Brain microvascular endothelial cell (primary cell): ENCODE results near the gene PLA2G15.
A peak's percentile ranks its signal among the peaks of the same experiment; 100 is the strongest.

Source experiments
- DNase-seq: peaks from one replicate; pipeline ENCODE4 v3.0.0-alpha.2; 2020
- H3K27ac ChIP-seq: fragments of 250-450 bp; sonication (Bioruptor Pico); 2 replicates; pipeline ENCODE4 v1.5.1; 2020; ENCODE audit warnings: mild to moderate bottlenecking, moderate library complexity
- H3K27me3 ChIP-seq: fragments of 250-450 bp; sonication (Bioruptor Pico); replicated peaks from 2 replicates; pipeline ENCODE4 v1.5.1; 2020; ENCODE audit warnings: mild to moderate bottlenecking
- H3K36me3 ChIP-seq: fragments of 250-450 bp; sonication (Bioruptor Pico); replicated peaks from 2 replicates; pipeline ENCODE4 v1.5.1; 2020; ENCODE audit warnings: mild to moderate bottlenecking
- H3K4me3 ChIP-seq: 2 replicates; pipeline ENCODE4 v1.5.1; 2011; ENCODE audit warnings: low read depth, mild to moderate bottlenecking, control low read depth, low read length, moderate library complexity
- in situ Hi-C: cut with HindIII; loops from 2 replicates; pipeline ENCODE4 v1.10.0; 2017; ENCODE audit warnings: low sequenced_read_pairs, low pct_ligation_motif_present
- TF ChIP-seq, protein P1 (sequence below): IDR thresholded peaks from 2 replicates; pipeline ENCODE4 v1.5.1; 2011; ENCODE audit warnings: low read depth, mild to moderate bottlenecking, moderate library complexity, low read length, control low read depth, inconsistent platforms; ENCODE audit errors: missing control alignments

The PLA2G15 gene

DNA sequence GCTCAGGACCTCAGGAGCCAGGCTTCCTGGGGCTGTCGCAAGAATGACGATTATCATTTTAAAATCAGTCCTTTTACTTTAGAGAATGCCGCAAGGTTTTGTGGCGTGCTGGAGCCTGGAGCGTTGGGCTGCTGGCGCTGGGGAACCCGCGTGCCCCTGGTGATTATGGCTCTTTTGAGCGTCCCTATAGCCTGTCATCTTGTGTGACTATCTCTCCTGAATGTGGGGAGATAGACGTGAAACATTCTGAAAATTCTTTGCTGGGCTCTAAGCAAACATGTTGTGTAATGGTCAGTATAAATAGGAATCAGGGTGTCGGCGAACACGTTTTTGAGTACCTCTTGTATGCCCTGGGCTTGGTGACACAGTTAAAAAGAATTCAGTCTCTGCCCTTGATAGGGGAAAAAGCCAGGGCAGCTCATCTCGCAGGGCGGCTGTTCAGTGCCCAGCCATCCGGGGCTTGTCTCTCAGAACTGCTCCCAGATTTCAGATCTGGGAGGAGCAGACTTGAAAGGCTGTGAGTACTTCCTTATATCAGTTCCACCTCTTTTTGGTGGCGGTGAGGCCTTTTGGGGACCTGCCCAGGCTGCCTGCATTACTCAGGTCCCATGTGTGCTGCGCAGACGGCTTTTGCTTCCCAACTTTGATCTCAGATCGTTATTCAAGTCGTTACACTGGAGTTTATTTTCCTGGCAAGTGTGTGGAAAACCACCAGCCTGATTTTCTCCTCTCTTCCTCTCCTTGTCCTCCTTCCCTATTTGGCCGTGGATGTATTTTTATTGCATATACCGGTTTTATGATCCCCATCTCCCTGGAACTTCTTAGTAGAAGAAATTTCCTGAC is 20.1 kb downstream of the PLA2G15 start:
- no peaks in the 10 kb centered on the region for H3K36me3 ChIP-seq
- TF ChIP-seq, protein P1, sequence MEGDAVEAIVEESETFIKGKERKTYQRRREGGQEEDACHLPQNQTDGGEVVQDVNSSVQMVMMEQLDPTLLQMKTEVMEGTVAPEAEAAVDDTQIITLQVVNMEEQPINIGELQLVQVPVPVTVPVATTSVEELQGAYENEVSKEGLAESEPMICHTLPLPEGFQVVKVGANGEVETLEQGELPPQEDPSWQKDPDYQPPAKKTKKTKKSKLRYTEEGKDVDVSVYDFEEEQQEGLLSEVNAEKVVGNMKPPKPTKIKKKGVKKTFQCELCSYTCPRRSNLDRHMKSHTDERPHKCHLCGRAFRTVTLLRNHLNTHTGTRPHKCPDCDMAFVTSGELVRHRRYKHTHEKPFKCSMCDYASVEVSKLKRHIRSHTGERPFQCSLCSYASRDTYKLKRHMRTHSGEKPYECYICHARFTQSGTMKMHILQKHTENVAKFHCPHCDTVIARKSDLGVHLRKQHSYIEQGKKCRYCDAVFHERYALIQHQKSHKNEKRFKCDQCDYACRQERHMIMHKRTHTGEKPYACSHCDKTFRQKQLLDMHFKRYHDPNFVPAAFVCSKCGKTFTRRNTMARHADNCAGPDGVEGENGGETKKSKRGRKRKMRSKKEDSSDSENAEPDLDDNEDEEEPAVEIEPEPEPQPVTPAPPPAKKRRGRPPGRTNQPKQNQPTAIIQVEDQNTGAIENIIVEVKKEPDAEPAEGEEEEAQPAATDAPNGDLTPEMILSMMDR = no peak
- DNase-seq = peak; percentile 50
- no peaks in the 10 kb centered on the region for H3K27me3 ChIP-seq
- H3K27ac ChIP-seq = peak overlapping the region; percentile 96
- H3K4me3 ChIP-seq = peak overlapping the region; percentile 93
- in situ Hi-C loops = no loop called here

DNA sequence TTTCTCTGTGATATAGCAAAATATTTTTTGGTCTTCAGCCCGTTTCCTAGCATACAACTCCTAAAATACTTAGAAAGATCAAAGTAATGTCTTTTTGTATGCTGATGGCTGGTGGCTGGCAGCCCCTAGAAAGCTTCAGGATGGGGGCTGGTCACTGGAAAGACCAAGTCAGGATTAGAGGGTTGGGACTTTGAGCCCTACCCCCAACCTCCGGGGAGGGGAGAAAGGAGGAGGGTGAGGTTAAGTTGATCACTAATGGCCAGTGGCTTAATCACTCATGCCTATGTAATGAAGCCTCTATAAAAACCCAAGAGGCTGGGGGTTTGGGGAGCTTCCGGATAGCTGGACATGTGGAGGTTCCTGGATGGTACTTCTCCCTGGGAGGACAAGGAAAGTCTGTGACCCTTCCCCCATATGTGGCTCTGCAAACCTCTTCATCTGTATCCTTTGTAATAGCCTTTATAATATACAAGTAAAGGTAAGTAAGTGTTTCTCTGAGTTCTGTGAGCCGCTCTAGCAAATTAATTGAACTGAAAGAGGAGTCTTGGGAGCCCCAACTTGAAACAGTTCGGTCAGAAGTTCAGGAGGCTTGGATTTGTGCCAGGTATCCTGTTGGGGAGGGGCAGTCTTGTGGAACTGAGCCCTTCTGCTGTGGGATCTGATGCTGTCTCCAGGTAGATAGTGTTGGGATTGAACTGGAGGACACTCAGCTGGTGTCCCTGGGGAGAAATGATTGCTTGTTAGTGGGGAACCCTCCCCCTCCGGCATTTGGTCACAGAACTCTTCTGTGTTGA is 22.6 kb downstream of the PLA2G15 start:
- in situ Hi-C loops = no loop called here
- H3K27me3 ChIP-seq = no peaks in the 10 kb centered on the region
- DNase-seq = no peak
- no peak overlapping the region for H3K4me3 ChIP-seq
- H3K27ac ChIP-seq = no peak overlapping the region
- TF ChIP-seq, protein P1 = no peak
- H3K36me3 ChIP-seq = no peaks in the 10 kb centered on the region

DNA sequence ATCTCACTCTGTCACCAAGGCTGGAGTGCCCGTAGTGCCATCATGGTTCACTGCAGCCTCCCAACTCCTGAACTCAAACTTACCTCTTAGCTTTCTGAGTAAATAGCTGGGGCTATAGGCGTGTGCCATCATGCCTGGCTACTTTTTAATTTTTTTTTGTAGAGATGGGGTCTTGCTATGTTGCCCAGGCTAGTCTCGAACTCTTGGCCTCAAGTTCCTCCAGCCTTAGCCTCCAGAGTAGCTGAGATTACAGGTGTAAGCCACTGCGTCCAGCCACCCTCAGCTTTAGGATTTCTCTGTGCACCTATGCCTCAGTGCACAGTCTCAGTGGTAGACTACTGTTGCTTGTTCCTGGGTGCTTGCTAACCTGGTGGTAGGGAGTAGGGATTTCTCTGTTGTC is 24.6 kb downstream of the PLA2G15 start:
- no peak for DNase-seq
- TF ChIP-seq, protein P1 = no peak
- no peak overlapping the region for H3K27ac ChIP-seq
- in situ Hi-C loops = no loop called here
- no peak overlapping the region for H3K4me3 ChIP-seq
- no peaks in the 10 kb centered on the region for H3K27me3 ChIP-seq
- H3K36me3 ChIP-seq = peaks cover 10% of the 10 kb centered on the region

DNA sequence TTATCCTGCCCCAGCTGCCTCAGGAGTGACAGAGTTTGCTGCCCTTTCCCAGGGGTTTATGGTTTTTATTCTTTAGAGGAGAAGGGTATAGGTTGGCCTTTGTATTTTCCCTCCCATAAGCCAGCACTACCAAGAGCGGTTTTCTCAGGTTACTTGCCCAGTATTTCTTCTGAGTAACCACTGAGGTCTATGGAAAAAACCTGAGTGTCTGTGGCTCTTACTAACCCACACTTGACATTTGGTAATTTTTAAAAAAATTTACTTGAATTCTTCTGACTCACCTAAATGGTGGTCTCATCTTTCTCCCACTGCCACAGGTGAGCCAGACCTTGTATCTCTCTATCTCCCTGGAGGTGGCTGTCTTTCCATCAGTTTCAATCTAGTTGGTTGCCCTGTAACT is 25.2 kb downstream of the PLA2G15 start:
- no peak for DNase-seq
- TF ChIP-seq, protein P1 = no peak
- H3K27me3 ChIP-seq = no peaks in the 10 kb centered on the region
- H3K4me3 ChIP-seq = no peak overlapping the region
- in situ Hi-C loops = no loop called here
- no peak overlapping the region for H3K27ac ChIP-seq
- peaks cover 11% of the 10 kb centered on the region for H3K36me3 ChIP-seq

DNA sequence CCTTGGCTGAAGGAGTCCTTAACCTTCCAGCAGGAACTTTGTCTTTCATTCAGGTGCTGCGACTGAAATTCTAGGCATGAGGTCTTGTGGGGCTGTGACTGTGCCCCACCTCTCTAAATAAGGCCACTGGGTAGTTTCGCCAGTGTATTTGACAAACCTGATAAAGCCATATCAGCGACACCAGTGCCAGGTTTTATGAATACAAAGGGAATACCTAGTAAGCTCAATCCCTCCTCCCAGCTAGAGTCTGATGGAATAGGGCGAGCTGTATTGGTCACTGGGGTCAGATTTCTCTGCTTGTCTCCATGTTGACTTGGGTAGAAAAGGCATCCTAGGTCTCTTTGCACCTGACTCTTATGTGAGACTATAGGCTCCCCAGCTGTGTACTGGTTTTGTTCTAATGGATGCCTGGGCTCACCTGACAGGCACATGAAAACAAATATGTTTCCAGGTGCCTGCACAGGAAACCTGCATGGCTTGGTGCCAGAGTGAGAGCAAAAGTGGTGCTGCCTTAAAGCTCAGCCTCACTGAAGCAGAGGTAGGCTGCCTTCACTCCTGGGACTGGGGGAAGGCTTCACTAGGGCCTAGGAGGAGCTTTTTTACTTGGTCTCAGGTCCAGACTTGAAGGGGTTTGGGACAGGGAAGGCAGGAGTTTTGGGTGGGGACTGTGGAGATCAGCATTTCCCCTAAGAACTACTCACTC is 27.5 kb downstream of the PLA2G15 start:
- Histone ChIP-seq H3K4me3 (no peak overlapping the region), H3K36me3 (peaks cover 15% of the 10 kb centered on the region), H3K27ac (no peak overlapping the region), H3K27me3 (no peaks in the 10 kb centered on the region)
- TF ChIP-seq, protein P1 = no peak
- no peak for DNase-seq
- in situ Hi-C loops = no loop called here
